CD4-positive, alpha-beta T cell treated with Interleukin-17A for 1 hour (primary cell): Measurements from ENCODE around the gene FBXW9.
"Not testable (repeated sequence)": the region's sequence is repeated elsewhere in the genome, so short reads cannot be mapped to it uniquely, and the experiment has no call there.

Experiments used
- DNase-seq: peaks from one replicate; pipeline ENCODE4 v3.0.0-alpha.2; 2020

Gene FBXW9

GRCh38 chr19:12647490-12648071 is 48.9 kb downstream of the FBXW9 start:
- DNase-seq, result peak; percentile 39

DNA sequence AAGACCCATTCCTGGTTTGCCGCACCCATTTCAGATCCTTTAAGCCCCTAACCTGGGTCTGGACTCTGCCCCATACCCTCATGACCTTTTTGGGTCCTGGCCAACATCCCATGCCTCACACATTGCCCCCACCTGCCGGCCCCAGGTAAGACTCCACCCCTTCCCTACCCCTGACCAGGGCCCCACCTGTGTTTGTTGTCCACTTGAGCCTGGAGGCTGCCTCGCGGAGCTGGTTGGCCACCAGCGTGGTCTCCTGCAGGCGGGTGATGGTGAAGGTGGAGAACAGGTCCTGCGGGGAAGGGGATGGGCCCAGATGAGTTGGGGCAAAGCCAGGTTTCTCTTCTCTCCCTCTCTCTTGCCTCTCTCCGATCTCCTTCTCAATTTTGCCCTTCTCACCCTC is 49.4 kb downstream of the FBXW9 start:
- no peak for DNase-seq

DNA sequence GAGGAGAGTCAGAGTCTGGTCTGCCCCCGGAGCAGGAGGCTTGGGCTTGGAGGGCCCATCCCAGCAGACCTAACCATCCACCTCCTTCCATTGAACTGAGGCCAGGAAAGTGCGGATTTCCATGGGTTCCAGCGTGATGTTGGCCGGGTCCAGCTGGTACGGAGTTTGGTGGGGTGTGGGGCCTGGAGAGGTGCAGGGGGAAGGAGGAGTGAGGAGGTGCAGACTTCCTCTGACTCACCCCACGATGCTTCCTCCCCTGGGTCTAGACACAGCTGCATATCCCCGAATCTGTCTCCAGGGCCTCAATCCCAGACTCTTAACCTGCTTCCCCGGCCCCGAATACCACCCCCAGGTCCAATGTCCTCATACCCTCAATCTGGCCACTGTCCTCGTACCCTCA is 49.9 kb downstream of the FBXW9 start:
- DNase-seq, result no peak

DNA sequence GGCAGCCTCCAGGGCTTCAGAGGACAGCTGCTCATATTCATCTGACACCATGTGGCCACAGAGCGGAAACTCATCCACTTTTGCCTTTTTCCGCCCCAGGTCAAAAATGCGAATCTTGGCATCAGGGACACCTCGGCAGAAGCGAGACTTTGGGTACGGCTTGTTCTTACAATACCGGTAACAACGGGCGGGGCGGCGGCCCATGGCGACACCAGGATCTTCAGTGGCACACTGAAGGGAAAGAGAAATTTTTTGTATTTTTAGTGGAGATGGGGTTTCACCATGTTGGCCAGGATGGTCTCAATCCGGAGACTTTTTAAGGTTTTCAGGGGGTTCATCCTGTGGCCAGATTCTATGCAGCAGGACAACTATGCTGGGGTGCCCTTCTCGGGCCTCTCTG is 52.7 kb downstream of the FBXW9 start:
- not testable (repeated sequence) for DNase-seq

GRCh38 chr19:12642506-12642905 is 53.9 kb downstream of the FBXW9 start:
- no peak for DNase-seq

- no peak for DNase-seq
Measured at GRCh38 chr19:12641456-12641855, 55.0 kb downstream of the FBXW9 start.

- DNase-seq, result peak; percentile 88
Measured at GRCh38 chr19:12639901-12640613, 56.4 kb downstream of the FBXW9 start.
